ELF-1 (cell line): ENCODE data around the gene PVALEF.

Experiments used
- DNase-seq: peaks from one replicate; pipeline ENCODE4 v3.0.0-alpha.2; 2016; ENCODE audit warnings: low read depth, low spot score

The PVALEF gene

DNA sequence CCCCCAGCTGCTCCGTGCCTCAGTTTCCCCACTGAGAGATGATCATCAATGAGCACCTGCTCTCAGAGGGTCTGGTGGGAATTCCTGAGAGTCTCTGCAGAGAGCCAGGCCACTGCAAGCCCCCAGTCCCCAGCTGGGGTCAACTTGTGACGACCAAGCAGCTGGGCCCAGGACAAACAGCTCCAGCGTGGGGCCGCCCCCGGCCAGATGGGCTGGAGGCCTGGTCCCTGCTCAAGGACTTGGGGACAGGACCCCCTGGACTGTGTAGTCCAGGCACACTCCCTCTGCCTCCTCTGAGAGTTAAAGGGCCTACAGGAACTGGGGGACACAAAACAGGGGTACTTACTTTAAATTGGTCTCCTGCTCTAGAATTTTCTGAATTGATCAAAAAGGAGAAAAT lies 17.3 kb downstream of the PVALEF start:
- DNase-seq, result no peak

DNA sequence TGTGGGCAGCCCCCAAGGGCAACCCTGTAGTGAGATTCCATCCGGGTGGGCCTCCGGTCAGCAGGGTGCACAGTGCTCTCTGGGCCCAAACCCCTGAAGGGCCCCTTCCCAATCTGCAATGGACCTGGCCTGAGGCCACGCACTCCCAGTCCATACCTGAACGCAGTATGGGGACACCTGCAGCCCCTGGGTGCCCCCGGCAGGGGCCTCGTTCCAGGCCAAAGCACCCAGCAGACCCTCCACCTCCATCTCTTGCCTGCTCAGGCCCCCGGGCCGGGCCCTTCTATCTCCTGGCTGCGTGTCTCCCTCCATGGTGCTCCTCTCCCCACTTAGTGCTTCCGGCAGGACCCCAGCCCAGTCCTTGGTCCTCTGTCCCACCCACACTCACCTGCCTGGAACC lies 18.0 kb downstream of the PVALEF start:
- no peak for DNase-seq

DNA sequence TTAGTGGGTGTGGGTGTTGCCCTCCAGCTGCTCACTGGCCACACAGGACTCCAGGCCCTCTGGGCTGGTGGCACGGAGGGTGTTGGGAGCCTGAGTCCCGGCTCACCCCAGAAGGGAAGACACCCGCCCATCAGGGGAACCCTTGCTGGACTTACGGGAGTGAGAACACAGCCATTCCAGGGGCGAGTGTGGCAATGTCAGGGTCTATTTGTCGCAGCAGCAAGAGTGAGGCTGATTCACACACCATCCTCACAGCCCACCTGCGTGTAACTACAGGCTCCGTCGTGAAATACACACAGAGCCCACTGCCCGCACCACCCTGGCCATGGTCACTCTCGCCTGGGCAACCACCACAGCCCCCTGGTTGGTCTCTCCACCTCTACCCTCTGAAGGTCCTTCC lies 18.5 kb downstream of the PVALEF start:
- no peak for DNase-seq

DNA sequence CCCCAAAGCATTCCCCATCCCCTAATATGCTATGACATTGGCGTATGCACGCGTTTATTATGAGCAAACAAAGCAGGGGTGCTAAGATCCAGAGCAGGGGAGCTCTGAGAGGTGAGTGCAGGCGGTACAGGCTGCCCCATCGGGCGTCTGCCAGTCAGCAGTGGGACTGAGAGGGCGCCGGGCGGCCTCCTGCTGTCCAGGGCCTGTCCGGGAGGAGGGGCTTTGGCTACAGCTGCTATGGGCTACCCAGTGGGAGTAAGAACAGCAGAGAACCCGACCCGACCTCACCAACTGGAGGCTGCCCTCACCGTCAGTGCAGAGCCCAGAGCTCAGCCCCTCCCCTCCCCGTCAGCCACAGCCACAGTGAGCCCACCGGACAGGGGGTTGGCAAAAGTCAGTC lies 19.2 kb downstream of the PVALEF start:
- DNase-seq, result peak; percentile 63

DNA sequence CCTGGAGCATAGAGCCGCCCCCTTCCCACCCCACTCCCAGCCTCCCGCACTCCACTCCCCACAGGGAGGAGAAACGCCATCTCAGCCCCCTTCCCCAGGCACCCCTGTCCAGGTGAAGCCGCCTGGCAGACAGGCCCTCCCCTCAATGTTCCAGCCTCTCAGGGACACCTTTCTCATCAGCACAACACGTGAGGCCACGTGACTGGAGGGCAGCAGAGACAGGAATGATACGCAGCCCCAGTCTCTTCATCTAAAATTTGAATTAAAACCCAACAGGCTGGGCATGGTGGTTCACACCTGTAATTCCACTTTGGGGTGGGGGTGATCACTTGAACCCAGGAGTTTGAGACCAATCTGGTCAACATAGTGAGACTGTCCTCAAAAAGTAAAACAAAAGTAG lies 20.9 kb downstream of the PVALEF start:
- no peak for DNase-seq

DNA sequence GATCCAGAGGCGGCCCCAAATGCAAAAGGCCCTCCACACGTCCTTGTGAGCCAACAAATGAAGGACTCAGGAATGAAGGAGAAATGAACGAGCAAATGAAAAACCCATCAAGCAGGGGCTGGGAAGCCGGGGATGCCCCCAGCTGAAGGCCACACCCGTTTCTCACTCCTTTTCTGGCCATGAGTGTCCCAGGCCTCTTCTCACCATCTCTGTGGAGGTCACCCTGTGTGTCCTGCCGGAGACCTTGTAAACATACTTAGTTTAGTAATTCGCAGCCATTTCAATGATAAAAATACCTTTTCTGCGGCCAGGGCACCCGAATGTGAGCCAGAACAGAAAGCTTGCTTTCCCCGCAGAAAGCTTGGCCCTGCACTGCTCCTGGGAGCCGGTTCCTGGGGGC lies 21.8 kb downstream of the PVALEF start:
- DNase-seq, result no peak

DNA sequence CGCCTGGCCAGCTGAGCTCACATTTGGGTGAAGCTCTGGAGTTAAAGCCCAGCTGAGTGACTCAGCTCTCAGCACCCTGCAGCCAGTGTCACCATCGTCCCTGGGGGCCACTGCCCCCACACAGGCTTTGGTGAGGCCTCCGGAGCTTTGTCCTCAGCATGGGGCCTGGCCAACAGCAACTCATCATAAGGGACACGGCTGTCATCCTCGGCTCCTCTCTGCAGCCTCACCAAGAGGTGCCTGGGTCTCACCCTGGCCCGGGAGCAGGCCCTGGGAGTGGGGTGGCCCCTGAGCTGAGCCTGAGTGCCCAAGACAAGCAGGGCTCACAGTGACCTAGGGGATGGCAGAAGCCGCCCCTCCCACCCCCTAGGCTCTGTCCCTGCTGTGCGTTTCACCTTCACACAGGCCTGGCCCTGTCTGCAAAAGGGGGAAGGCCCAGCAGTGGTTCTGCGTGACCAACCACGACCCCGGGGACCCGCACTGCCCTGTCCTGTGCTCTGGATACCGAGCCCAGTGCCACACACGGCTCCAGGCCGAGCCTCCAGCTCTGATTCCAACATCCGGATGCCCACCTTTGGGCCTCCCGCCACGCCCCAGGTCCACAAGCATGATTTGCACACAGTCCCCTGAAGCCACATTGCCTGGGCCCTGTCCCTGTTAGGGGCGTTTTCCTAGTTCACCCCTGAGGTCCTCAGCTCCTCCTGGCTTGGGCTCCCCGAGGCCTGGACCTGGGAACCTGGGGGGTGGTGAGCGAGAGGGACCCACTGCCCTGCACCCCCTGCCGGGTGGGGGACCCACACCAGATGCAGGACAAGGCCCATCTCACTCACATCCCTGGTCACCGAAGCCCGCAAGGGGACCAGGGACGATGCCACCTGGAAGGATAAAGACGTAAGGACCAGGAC lies 22.5 kb downstream of the PVALEF start:
- no peak for DNase-seq

DNA sequence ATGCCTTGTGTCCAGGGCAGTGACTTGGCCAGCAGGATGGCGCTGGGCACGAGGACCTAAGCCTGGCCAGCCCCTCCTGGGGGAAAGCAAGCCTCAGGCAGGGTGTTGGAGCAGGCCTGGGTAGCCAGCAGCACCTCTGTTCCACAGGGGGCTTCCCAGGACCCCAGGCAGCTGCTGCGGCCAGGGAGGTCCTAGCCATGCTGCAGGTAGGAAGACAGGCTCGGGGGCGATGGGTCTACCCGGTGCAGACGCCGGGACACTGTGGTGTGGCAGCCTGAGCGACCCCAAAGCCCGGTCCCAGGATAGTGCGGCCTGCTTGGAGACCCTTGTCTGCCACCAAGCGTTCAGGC lies 23.2 kb downstream of the PVALEF start:
- DNase-seq, result no peak

DNA sequence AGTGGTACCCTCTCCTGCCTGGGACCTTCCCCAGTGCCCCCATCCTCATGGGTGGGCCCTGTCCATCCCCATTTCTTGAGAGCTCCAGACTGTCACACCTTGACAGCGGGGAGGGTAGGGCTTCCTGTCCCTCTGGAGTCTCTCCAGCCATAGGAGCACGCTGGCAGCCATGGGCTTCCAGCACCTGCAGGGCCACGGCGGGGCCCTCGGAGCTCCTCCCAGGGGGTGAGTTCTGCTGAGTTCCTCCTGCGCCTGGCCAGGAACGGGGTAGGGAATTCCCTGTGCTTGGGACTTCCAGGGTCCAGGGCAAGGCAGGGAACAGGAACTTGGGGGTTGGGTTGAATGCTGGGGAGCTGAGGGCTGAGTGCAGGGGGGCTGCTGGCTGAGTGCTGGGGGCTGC lies 23.7 kb downstream of the PVALEF start:
- no peak for DNase-seq

DNA sequence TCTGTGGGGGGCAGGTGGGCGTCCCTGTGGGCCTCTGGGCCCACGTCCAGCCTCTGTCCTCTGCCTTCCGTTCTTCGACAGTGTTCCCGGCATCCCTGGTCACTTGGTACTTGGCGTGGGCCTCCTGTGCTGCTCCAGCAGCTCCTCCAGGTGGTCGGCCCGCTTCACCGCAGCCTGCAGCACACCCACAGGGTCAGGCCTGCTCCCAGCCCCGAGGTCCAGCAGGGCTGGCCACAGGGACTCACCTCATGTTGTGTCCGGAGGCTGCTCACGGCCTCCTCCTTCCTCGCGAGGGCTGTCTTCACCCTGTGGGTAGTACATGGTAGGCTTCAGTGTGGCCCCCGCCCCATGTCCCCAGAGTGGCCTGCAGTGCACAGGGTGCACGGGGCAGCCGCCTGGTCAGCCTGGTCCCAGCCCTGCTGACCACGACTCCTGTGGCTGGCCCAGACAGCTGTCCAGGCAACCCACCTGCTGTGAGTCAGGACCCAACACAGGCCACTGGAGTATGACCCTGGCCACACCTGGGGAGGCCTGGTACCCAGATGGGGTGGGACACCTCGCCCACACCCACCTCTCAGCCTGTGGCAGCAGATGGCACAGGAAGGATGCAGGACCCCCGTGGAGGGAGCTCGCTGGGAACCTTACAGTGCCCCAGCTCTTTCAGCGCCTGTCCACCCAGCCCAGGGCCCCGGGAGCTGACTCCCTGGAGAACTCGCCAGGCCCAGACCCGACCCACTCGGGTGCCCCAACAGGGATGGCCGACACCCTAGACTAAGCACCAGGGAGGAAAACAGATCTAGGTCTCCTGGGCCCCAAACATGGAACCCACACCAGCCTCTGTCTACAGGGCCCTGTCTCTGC lies 24.6 kb downstream of the PVALEF start:
- DNase-seq, result peak; percentile 23

DNA sequence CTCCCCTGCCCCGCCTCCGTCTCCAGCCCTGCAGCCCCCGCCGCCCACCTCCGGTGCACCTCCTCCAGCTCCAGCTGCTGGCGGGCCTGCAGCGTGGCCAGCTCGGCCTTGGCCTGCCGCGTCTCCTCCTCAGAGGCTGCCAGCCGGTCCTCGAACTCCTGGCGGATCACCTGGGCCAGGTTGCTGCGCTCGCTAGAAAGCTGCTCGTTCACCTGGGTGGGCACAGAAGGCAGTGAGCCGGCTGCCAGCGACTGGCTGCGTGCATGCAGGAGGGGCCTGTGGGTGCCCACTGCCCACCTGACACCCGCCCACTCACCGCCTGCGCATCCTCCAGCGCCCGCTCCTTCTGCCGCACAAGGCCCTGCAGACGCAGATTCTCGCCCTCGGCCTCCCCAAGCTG lies 25.3 kb downstream of the PVALEF start:
- DNase-seq, result no peak

DNA sequence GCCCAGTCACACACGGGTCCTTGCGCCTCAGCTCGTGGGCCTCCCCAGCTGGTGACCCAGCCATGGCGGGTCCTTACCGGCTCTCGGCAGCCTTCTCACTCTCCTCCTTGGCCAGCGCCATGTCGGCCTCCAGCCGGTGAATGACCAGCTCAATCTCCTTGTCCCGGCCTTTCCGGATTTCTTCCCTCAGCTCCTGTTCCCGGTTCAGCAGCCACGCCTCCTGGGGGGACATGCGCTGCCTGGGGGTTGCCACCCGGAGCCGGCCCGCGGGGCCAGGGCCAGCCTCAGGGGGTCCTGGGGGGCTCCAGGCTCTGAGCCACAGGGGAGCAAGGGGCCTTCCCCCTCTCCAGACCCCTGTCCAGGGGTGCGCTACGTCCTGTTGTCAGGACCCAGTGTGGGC lies 25.8 kb downstream of the PVALEF start:
- DNase-seq, result no peak

DNA sequence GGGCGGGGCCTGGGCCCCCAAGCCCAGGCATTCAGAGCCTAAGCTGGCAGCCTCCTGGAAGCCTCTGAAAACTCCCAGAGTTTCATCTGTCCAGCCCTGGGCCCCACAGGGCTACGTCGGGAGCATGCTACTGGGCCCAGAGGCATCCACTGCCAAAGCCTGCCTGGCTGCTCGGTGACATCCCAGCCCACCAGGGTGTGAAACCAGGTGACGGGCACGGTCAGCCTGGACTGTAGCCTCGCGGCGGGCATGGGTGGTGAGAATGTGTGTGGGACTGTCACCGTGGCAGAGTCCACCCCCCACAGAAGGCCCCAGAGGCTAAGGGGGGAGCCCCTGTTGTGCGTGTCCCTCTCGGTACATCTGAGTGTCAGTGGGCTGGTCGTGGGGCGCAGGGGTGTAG lies 26.3 kb downstream of the PVALEF start:
- DNase-seq, result no peak

DNA sequence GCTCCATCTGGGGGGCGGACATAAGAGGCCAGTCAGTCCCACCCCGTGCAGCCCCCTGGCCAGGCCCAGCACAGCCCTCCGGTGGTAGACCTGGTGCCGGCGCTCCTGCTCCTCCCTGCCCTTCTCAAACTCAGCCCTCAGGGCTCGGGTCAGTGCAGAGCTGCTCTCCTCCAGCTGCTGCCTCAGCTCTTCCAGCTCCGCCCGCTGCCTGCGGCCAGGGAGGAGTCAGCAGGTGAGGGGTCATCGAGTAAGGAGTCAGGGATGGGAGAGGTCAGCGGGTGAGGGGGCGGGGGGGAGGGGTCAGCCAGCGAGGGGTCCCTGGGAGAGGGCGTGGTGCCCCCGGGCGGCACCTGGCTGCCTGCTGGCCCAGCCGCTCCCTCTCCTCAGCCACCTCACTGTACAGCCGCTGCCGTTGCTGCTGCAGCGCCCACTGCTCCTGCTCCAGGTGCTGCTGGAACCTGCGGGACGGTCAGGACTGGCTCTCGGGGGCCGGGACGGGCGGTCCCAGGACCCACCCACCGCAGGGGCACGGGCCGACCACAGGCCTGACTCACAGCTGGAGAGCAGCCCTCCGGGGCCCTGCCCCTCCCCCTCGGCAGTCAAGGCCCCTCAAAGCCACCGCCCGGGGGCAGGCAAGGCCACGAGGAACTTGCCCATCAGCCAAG lies 27.2 kb downstream of the PVALEF start:
- peak; percentile 92 for DNase-seq

DNA sequence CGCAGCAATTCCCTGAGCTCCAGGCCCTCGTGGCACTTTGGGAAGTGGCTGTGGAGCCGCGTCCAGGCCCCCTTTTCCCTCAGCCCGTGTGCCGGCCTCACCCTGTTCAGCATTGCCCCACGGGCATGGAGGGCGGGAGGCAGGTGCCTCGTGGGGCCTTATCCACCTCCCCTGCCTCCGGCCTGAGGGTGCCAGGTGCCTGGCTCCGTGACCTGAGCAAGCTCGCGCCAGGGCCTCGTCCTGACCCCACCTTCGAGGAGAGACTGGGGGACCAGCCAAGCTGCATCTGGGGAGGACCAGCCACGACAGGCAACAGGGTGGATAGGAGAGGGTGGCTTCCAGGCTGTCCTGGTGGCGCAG lies 27.7 kb downstream of the PVALEF start:
- DNase-seq, result no peak

DNA sequence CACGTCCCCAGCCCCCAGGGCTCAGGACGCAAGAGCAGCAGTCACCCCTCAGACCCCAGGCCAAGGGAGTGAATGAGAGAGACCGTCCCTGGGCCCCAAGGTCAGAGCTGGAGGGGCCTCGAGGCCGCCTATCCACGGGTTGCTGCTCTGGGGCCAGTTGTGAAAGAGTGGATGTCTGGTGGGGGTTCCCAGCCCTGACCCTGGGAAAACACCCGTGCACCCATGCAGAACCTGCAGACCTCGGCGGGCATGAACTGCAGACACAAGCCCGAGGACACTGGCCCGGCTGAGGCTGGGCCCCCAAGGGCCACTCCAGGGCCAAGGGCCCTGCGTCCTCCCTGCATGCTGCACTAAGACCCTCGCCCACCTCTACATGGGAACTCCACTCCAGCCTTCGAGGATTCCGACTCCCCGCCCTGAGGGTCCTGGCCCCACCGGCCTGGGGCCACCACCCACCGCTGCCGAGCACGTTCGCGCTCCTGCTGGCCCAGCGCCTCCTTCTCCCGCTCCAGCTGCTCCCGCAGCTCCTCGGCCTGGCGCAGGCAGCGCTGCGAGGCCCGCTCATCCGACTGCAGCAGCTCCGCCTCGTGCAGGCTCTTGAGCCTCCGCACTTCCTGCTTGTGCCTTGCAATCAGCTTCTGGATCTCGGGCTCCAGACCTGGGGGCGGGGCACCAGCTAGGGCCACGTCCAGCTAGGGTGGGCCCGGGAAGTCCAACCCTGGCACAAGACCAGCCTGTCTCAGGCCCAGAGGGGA lies 28.3 kb downstream of the PVALEF start:
- peak; percentile 74 for DNase-seq

DNA sequence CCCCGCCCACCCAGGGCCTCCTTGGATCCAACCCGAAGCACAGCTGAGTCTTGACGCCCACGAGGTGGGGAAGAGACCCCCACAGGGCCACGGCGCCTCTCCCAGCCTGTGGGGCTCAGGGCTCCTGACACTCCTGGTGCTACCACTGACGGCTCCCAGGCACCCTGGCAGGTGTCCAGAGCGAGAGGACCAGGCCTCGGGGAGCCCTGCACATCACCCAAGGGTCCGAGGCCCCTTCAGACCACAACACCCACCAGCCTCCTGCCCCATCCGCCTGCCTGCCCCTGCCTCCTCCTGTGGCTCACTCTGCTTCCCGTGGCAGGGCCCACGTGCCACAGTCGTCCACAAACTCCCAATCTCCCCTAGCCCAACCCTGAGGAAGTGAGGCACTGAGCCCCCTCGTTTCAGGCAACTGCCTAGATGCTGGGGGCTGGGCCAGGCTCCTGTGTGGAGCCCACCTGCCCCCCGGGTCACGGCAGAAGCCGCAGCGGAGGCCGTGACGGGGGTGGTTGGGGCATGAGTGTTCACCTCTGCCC lies 29.0 kb downstream of the PVALEF start:
- no peak for DNase-seq

DNA sequence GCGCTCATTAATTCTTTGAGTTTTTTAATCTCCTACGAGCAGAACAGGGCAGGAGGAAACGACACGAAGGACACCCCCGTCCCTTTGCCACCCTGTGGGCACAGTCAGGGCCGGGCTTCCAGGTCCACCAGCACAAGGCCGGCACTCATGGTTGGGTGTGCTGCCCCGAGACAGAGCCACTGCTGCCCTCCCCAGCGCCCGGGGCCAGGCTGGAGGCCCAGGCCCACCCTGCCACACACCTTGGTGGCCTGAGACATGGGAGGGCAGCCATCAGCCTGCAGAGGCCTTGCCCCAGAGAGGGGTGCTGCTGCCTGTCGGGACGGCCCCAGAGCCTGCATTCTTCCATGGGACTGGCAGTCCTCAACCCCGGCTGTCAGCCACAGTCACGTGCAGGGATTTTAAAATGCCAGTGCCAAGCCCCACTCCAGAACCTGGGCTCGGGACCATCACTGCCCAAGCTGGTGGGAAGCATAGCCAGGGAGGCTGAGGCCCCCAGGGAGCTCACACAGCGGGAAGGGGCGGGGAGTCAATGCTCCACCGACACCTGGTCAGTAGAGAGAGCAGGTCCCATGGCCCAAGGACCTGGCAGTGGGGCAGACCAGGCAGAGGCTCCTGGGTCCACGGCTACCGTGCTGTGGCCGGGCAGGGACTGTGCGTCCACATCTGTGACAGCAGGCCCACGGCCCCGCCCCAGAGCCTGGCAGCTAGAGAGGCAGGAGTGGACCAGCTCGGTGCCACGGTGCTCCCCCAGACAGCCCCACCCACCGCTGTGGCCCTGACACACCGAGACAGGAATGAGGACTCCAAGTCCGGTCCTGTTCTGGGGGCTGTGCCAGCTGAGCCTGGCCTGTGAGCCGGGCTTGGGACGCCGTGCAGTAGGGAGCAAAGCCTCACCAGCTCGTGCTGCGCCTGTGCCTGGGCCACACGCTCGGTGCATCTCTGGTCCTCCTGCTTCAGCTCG lies 29.9 kb downstream of the PVALEF start:
- DNase-seq, result no peak

DNA sequence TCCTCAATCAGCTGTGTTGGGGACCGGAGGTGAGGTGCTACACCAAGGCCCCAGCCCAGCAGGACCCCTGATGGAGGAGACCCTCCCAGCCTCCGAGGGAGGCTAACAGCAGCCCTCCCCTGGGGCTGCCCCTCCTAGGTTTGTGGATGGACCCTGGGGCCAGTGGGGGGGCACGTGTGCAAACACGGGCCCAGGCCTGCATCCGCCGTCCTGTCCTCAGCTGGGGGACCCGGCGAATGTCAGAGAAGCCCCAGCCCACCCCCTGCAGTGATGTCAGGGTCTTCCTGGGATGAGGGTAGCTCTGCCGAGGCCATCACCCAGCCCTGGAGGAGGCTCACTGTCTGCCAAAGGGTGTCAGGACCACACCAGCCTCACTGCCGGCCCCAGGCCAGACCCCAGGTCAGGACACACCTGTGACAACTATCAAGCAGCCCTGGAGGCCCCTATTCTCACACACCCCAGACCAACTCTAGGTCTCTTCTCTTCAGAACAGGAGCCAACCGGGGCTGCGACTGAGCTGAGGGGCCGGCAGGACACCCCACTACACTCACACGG lies 30.7 kb downstream of the PVALEF start:
- DNase-seq, result no peak
